DOHH2 (cell line): ENCODE measurements around the gene GLB1L2.

Experiments
- H3F3A ChIP-seq: fragments of 200-600 bp; sonication (generic), shearing (Covaris generic); 2 replicates; pipeline ENCODE4 v1.6.0; 2016; ENCODE audit warnings: antibody characterized with exemption, mild to moderate bottlenecking; ENCODE audit not compliant: control insufficient read depth, insufficient read depth
- H3K27ac ChIP-seq: fragments of 200-600 bp; sonication (generic); 2 replicates; pipeline ENCODE4 v1.5.1; 2014; ENCODE audit warnings: low read depth, mild to moderate bottlenecking, low read length, moderate library complexity
- H3K27me3 ChIP-seq: fragments of 200-600 bp; sonication (generic); 2 replicates; pipeline ENCODE4 v1.6.1; 2014; ENCODE audit warnings: mild to moderate bottlenecking, low read length, mixed read lengths; ENCODE audit not compliant: control insufficient read depth
- H3K36me3 ChIP-seq: fragments of 200-600 bp; sonication (generic); 2 replicates; pipeline ENCODE4 v1.6.1; 2014; ENCODE audit warnings: mild to moderate bottlenecking, low read length, moderate library complexity, mixed read lengths; ENCODE audit not compliant: control insufficient read depth
- H3K4me1 ChIP-seq: fragments of 200-600 bp; sonication (generic); 2 replicates; pipeline ENCODE4 v1.6.1; 2014; ENCODE audit warnings: mild to moderate bottlenecking, low read length, mixed read lengths; ENCODE audit not compliant: control insufficient read depth
- H3K4me2 ChIP-seq: fragments of 200-600 bp; sonication (generic); 2 replicates; pipeline ENCODE4 v1.6.0; 2014; ENCODE audit warnings: mild to moderate bottlenecking, low read length, moderate library complexity
- H3K4me3 ChIP-seq: fragments of 200-600 bp; sonication (generic); 2 replicates; pipeline ENCODE4 v1.5.1; 2014; ENCODE audit warnings: mild to moderate bottlenecking, low read length, mixed read lengths
- H3K79me2 ChIP-seq: fragments of 200-600 bp; sonication (generic); 2 replicates; pipeline ENCODE4 v1.6.1; 2014; ENCODE audit warnings: mild to moderate bottlenecking, low read length, mixed read lengths; ENCODE audit not compliant: control insufficient read depth
- H3K9me2 ChIP-seq: fragments of 200-600 bp; sonication (generic); replicated peaks from 2 replicates; pipeline ENCODE4 v1.6.1; 2014; ENCODE audit warnings: mild to moderate bottlenecking, low read length, mixed read lengths; ENCODE audit not compliant: control insufficient read depth
- H3K9me3 ChIP-seq: fragments of 200-600 bp; sonication (generic); 2 replicates; pipeline ENCODE4 v1.6.1; 2014; ENCODE audit warnings: antibody characterized with exemption, low read length, mixed read lengths; ENCODE audit not compliant: control insufficient read depth, insufficient read depth
- H4K20me1 ChIP-seq: fragments of 200-600 bp; sonication (generic); 2 replicates; pipeline ENCODE4 v1.6.0; 2014; ENCODE audit warnings: low read depth, mild to moderate bottlenecking, antibody characterized with exemption, low read length, moderate library complexity; ENCODE audit not compliant: control insufficient read depth, insufficient read depth
- EZH2phosphoT487 ChIP-seq: fragments of 200-600 bp; sonication (generic); IDR thresholded peaks from 2 replicates; pipeline ENCODE4 v1.6.1; 2017; ENCODE audit warnings: borderline replicate concordance, mild to moderate bottlenecking, antibody characterized with exemption, low read length, moderate library complexity, mixed read lengths
- TF ChIP-seq, protein P1 (sequence below): fragments of 200-600 bp; sonication (generic); IDR thresholded peaks from one replicate; pipeline ENCODE4 v1.5.1; 2014; ENCODE audit warnings: antibody characterized with exemption, mild to moderate bottlenecking, low read depth, low read length; ENCODE audit not compliant: poor library complexity, severe bottlenecking

GLB1L2 gene

GRCh38 chr11:134385171-134385570, 53.4 kb downstream of the GLB1L2 start:
- Histone ChIP-seq H3K9me2 (no peaks in the 10 kb centered on the region), H3F3A (no peaks in the 10 kb centered on the region), H3K9me3 (no peaks in the 10 kb centered on the region), H3K36me3 (no peaks in the 10 kb centered on the region), H3K27me3 (no peaks in the 10 kb centered on the region), H3K27ac (no peak overlapping the region), H3K4me1 (no peaks in the 10 kb centered on the region), H3K4me2 (no peak overlapping the region), H4K20me1 (no peaks in the 10 kb centered on the region), H3K79me2 (no peaks in the 10 kb centered on the region), H3K4me3 (no peak overlapping the region)
- TF ChIP-seq, protein P1, sequence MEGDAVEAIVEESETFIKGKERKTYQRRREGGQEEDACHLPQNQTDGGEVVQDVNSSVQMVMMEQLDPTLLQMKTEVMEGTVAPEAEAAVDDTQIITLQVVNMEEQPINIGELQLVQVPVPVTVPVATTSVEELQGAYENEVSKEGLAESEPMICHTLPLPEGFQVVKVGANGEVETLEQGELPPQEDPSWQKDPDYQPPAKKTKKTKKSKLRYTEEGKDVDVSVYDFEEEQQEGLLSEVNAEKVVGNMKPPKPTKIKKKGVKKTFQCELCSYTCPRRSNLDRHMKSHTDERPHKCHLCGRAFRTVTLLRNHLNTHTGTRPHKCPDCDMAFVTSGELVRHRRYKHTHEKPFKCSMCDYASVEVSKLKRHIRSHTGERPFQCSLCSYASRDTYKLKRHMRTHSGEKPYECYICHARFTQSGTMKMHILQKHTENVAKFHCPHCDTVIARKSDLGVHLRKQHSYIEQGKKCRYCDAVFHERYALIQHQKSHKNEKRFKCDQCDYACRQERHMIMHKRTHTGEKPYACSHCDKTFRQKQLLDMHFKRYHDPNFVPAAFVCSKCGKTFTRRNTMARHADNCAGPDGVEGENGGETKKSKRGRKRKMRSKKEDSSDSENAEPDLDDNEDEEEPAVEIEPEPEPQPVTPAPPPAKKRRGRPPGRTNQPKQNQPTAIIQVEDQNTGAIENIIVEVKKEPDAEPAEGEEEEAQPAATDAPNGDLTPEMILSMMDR, result no peak

GRCh38 chr11:134385774-134386565, 54.2 kb downstream of the GLB1L2 start:
- Histone ChIP-seq H3K36me3 (no peaks in the 10 kb centered on the region), H3K79me2 (no peaks in the 10 kb centered on the region), H3F3A (no peaks in the 10 kb centered on the region), H3K27ac (no peak overlapping the region), H3K4me2 (no peak overlapping the region), H3K9me3 (no peaks in the 10 kb centered on the region), H3K4me1 (no peaks in the 10 kb centered on the region), H3K27me3 (no peaks in the 10 kb centered on the region), H3K4me3 (no peak overlapping the region), H3K9me2 (no peaks in the 10 kb centered on the region), H4K20me1 (no peaks in the 10 kb centered on the region)
- TF ChIP-seq EZH2phosphoT487, result no peak
- TF ChIP-seq, protein P1, result no peak

DNA sequence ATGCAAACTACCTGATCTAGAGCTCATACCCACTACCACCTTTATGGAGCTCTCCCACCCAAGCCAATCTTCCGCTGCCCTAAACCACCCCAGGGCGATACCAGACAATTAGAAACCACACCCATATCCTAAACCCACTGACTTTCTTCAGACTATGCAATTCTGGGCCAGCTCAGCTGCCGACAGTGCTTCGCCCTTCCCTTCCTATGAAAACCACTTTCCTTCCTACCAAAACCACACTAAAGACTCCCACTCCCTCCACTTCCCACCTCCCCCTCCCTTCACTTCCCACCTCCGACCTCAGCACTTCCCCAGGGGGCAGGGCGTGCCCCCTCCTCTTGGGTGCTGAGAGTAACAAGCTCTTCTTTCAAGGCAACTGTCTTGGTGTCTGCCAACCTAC, 55.2 kb downstream of the GLB1L2 start:
- H3K4me3 ChIP-seq, result no peak overlapping the region
- no peaks in the 10 kb centered on the region for H3K79me2 ChIP-seq
- H4K20me1 ChIP-seq, result no peaks in the 10 kb centered on the region
- H3K27me3 ChIP-seq, result no peaks in the 10 kb centered on the region
- no peak overlapping the region for H3K27ac ChIP-seq
- no peaks in the 10 kb centered on the region for H3K9me2 ChIP-seq
- H3K4me2 ChIP-seq, result no peak overlapping the region
- H3K36me3 ChIP-seq, result no peaks in the 10 kb centered on the region
- H3K4me1 ChIP-seq, result no peaks in the 10 kb centered on the region
- H3K9me3 ChIP-seq, result no peaks in the 10 kb centered on the region
- H3F3A ChIP-seq, result no peaks in the 10 kb centered on the region
- TF ChIP-seq, protein P1, result no peak
- TF ChIP-seq EZH2phosphoT487, result no peak
